ENCODE data around the gene RAI1.

DNA sequence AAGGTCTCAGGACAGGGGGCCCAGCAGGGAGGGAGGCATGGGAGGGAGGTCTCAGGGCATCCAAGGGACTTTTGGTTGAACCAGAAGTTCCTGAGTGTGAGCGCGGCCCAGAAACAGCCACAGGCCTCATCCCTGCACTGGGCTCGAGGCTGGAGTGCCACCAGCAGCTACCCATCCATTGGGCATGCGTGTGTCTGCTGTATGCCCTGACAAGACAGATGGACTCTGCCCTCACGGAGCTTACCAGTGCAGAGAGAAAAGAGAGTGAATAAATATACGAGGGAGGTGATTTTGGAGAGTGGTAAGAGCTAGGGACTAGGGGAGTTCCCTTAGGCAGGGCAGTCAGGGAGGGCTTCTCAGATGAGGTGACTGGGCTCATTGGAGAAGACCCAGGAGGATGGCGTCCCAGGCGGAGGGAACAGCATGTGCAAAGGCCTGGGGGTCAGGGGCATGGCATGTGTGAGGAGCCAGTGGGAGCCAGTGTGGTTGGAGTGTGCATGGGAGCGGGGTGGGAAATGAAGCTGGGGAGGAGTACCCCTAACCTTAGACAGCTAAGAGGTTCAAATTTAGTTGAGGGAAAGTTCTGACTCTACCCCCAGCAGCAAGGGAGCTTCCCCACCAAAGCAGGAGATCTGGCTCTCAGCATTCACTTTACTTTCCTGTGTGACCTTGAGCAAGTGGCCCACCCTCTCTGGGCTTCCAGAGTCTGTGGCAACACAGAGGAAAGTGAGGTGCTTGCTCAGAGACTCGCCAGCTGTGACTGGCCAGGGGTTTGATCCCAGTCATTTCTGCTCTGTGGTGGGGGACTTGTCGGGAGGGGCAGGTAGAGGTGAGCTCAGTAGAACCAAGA lies 80.9 kb downstream of the RAI1 start:
- TF ChIP-seq, protein P1, sequence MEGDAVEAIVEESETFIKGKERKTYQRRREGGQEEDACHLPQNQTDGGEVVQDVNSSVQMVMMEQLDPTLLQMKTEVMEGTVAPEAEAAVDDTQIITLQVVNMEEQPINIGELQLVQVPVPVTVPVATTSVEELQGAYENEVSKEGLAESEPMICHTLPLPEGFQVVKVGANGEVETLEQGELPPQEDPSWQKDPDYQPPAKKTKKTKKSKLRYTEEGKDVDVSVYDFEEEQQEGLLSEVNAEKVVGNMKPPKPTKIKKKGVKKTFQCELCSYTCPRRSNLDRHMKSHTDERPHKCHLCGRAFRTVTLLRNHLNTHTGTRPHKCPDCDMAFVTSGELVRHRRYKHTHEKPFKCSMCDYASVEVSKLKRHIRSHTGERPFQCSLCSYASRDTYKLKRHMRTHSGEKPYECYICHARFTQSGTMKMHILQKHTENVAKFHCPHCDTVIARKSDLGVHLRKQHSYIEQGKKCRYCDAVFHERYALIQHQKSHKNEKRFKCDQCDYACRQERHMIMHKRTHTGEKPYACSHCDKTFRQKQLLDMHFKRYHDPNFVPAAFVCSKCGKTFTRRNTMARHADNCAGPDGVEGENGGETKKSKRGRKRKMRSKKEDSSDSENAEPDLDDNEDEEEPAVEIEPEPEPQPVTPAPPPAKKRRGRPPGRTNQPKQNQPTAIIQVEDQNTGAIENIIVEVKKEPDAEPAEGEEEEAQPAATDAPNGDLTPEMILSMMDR (conservative IDR thresholded peaks at IDR 0.05; ENCODE audit: low read length), result no peak
- TF ChIP-seq EZH2phosphoT487 (IDR thresholded peaks at IDR 0.05; ENCODE audit: borderline replicate concordance, low read depth, low read length), result no peak

Data from OCI-LY7 (cell line).